ENCODE measurements around the gene KRTAP5-5. TPM values are rescaled to one million over a fixed set of nuclear protein-coding genes. Genes with fewer than 3 reads are reported as not detected.
A peak's percentile ranks its signal among the peaks of the same experiment; 100 is the strongest.

KRTAP5-5 gene
- total and polyA plus RNA-seq, 2 of the 13 experiments (the other 11 are each of a cell fraction or from before 2014, with no cell fraction given), result not detected

GRCh38 chr11:1673446-1674172, 44.0 kb downstream of the KRTAP5-5 start (continued):
- TF ChIP-seq, protein P1, sequence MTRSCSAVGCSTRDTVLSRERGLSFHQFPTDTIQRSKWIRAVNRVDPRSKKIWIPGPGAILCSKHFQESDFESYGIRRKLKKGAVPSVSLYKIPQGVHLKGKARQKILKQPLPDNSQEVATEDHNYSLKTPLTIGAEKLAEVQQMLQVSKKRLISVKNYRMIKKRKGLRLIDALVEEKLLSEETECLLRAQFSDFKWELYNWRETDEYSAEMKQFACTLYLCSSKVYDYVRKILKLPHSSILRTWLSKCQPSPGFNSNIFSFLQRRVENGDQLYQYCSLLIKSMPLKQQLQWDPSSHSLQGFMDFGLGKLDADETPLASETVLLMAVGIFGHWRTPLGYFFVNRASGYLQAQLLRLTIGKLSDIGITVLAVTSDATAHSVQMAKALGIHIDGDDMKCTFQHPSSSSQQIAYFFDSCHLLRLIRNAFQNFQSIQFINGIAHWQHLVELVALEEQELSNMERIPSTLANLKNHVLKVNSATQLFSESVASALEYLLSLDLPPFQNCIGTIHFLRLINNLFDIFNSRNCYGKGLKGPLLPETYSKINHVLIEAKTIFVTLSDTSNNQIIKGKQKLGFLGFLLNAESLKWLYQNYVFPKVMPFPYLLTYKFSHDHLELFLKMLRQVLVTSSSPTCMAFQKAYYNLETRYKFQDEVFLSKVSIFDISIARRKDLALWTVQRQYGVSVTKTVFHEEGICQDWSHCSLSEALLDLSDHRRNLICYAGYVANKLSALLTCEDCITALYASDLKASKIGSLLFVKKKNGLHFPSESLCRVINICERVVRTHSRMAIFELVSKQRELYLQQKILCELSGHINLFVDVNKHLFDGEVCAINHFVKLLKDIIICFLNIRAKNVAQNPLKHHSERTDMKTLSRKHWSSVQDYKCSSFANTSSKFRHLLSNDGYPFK (CRISPR knock-in tag; IDR thresholded peaks at IDR 0.05; ENCODE audit: borderline replicate concordance), result no peak
- TF ChIP-seq ZNF552 (CRISPR knock-in tag; IDR thresholded peaks at IDR 0.05; ENCODE audit: borderline replicate concordance), result no peak
- TF ChIP-seq GPN1 (CRISPR knock-in tag; IDR thresholded peaks at IDR 0.05; ENCODE audit: borderline replicate concordance), result no peak
- no peak for TF ChIP-seq ATF7-NPFF (CRISPR knock-in tag; IDR thresholded peaks at IDR 0.05; ENCODE audit: low read depth)
- no peak for TF ChIP-seq HMGXB4 (CRISPR knock-in tag; IDR thresholded peaks at IDR 0.05; ENCODE audit: borderline replicate concordance in 1 of 2, low read depth in 1 of 2)
- no peak for TF ChIP-seq CREB1 (IDR thresholded peaks at IDR 0.05)
- 0 out of 2 replicates have a peak, but pooled peaks have one; percentile 37 for TF ChIP-seq CREB1 (CRISPR knock-in tag; IDR thresholded peaks at IDR 0.05)
- TF ChIP-seq ZNF496 (CRISPR knock-in tag; IDR thresholded peaks at IDR 0.05; ENCODE audit: insufficient replicate concordance), result no peak
- TF ChIP-seq ISL2 (CRISPR knock-in tag; IDR thresholded peaks at IDR 0.05), result peak; percentile 96
- TF ChIP-seq ZBTB42 (CRISPR knock-in tag; IDR thresholded peaks at IDR 0.05), result no peak
- TF ChIP-seq PAWR (CRISPR knock-in tag; IDR thresholded peaks at IDR 0.05; ENCODE audit: borderline replicate concordance), result no peak
- TF ChIP-seq ZNF672 (CRISPR knock-in tag; IDR thresholded peaks at IDR 0.05), result no peak
- TF ChIP-seq MED1 (CRISPR knock-in tag; IDR thresholded peaks at IDR 0.05), result peak; percentile 100
- TF ChIP-seq ZNF20 (CRISPR knock-in tag; IDR thresholded peaks at IDR 0.05), result no peak
- TF ChIP-seq NFIC (IDR thresholded peaks at IDR 0.05; ENCODE audit: low read length), result peak; percentile 96
- no peak for TF ChIP-seq FOXM1 (CRISPR knock-in tag; IDR thresholded peaks at IDR 0.05)
- no peak for TF ChIP-seq ZBTB10 (CRISPR knock-in tag; IDR thresholded peaks at IDR 0.05; ENCODE audit: borderline replicate concordance)
- TF ChIP-seq CENPX (CRISPR knock-in tag; IDR thresholded peaks at IDR 0.05), result no peak
- 0 out of 2 replicates have a peak, but pooled peaks have one; percentile 27 for TF ChIP-seq CHD4 (IDR thresholded peaks at IDR 0.05; ENCODE audit: borderline replicate concordance, low read length)
- 0 out of 2 replicates have a peak, but pooled peaks have one; percentile 3 for TF ChIP-seq HDAC1 (CRISPR knock-in tag; IDR thresholded peaks at IDR 0.05)
- no peak for TF ChIP-seq MXD1 (CRISPR knock-in tag; IDR thresholded peaks at IDR 0.05)
- TF ChIP-seq SRY (CRISPR knock-in tag; IDR thresholded peaks at IDR 0.05), result no peak
- no peak for TF ChIP-seq ZBTB1 (CRISPR knock-in tag; IDR thresholded peaks at IDR 0.05; ENCODE audit: borderline replicate concordance)
